H1 (cell line): ENCODE data around the gene ACADVL. TPM values are rescaled to one million over a fixed set of nuclear protein-coding genes. Genes with fewer than 3 reads are reported as not detected.

Experiments
- BRCA1 ChIP-seq: IDR thresholded peaks from 2 replicates; pipeline ENCODE4 v1.6.1; 2012; ENCODE audit warnings: low read depth, low read length, improper control_type of control experiment
- CBX5 ChIP-seq: fragments of 300-800, 300-1000 bp; sonication (generic); IDR thresholded peaks from 2 replicates; pipeline ENCODE4 v1.7.1; 2016; ENCODE audit warnings: antibody characterized with exemption, low read length, low read depth
- CREB1 ChIP-seq: IDR thresholded peaks from 2 replicates; pipeline ENCODE4 v1.6.1; 2012; ENCODE audit warnings: inconsistent platforms
- EZH2 ChIP-seq: fragments of 200-600 bp; sonication (generic); IDR thresholded peaks from 2 replicates; pipeline ENCODE4 v1.7.1; 2012; ENCODE audit warnings: low read depth, mild to moderate bottlenecking, moderate library complexity, low read length, inconsistent platforms; ENCODE audit not compliant: severe bottlenecking
- GTF2F1 ChIP-seq: IDR thresholded peaks from 2 replicates; pipeline ENCODE4 v1.6.1; 2012; ENCODE audit warnings: low read depth, low read length, improper control_type of control experiment, borderline replicate concordance
- POLR2A ChIP-seq, 2 experiments: IDR thresholded peaks; 1 replicate in 1 of 2; 2 replicates in 1 of 2; pipeline ENCODE4 v1.6.1; 2011; ENCODE audit warnings: low read depth in 2 of 2, low read length in 2 of 2, mild to moderate bottlenecking in 2 of 2; ENCODE audit errors: control extremely low read depth in 1 of 2
- RAD21 ChIP-seq, 2 experiments: IDR thresholded peaks in 1 of 2; conservative IDR thresholded peaks in 1 of 2; 2 replicates each; pipeline ENCODE4 v1.6.1; 2011; ENCODE audit warnings: low read depth in 2 of 2, low read length in 2 of 2, improper control_type of control experiment in 1 of 2, inconsistent platforms in 1 of 2, mild to moderate bottlenecking in 1 of 2, moderate library complexity in 1 of 2
- SP1 ChIP-seq: IDR thresholded peaks from 2 replicates; pipeline ENCODE4 v1.6.1; 2011; ENCODE audit warnings: low read depth, low read length
- SRF ChIP-seq: IDR thresholded peaks from 2 replicates; pipeline ENCODE4 v1.6.1; 2011; ENCODE audit warnings: mild to moderate bottlenecking, low read depth, low read length, moderate library complexity
- TAF7 ChIP-seq: optimal IDR thresholded peaks from 2 replicates; pipeline ENCODE3; 2011; ENCODE audit warnings: low read depth, mild to moderate bottlenecking, inconsistent platforms, low read length, moderate library complexity, borderline replicate concordance
- polyA plus RNA-seq, 7 experiments: library from polyadenylated mRNA; depleted of rRNA in 3 of 7; stranded (reverse) in 5 of 7; unstranded in 2 of 7; fragments of >200 nt in 5 of 7; fragments of 200-250 nt in 2 of 7; gene quantifications; 1 replicate in 5 of 7; 2 replicates in 1 of 7; 4 replicates in 1 of 7; pipeline versions ENCODE4 v1.2.1 to v1.2.3, GENCODE V29; 2011 to 2013; ENCODE audit warnings: missing spikeins in 2 of 7, mixed read lengths in 2 of 7
- total RNA-seq: library from RNA; stranded (reverse); fragmentation: NEBNext Ultra II Directional; extraction: Animal tissue kit (Norgen Biotek cat#: 25700); gene quantifications from 2 replicates; pipeline ENCODE4 v1.2.1, GENCODE V29; 2021
- TF ChIP-seq, protein P1 (sequence below): fragments of 300-600 bp; sonication (generic); IDR thresholded peaks from 2 replicates; pipeline ENCODE4 v1.7.1; 2012; ENCODE audit warnings: low read length, moderate library complexity, mild to moderate bottlenecking, inconsistent platforms; ENCODE audit not compliant: insufficient replicate concordance

The ACADVL gene
- total and polyA plus RNA-seq, 2 of the 8 experiments (the other 6 are each of a cell fraction or from before 2014, with no cell fraction given), result 181 to 231 TPM

DNA sequence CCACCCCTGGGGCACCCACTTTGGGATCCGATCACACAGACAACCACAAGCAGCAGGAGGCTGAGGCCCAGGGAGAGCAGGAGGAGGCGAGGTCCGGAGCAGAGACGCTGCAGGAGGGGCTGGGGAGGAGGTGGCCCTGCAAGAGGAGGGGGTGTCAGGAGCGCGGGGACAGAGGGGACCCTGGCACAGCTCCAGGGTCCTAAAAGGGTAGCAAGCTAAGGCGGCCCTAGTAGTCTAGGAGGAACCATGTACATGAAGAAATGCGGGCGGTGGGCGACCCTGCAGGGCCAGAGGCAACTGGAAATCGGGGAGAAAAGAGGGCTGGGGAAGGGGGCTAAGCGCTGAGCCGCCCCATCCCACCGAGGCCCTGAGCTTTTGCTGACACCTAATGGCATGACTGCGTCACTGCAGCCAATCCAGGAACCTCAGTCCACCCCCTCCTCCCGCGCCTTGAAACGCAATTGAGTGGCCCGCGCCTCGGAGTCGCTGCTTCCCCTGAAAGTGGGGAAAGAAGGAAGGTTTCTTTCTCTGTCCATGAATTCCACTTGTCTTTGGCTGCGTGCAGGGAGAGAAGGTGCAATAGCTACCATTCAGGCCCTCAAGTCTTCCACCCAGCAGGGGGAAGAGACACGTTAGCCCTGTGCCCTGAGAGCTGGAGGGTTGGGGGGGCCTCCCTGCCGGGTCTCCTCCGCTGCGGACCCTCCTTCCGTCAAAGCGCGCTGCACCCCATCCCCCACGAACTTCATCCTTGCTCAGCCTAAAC, 42.4 kb upstream of the ACADVL start (continued):
- TF ChIP-seq EZH2, result no peak
- no peak for TF ChIP-seq BRCA1
- no peak for TF ChIP-seq GTF2F1
- TF ChIP-seq RAD21 (IDR thresholded peaks at IDR 0.05 in 1 of 2, conservative IDR thresholded peaks at IDR 0.05 in 1 of 2; ENCODE audit: low read depth in 2 of 2, low read length in 2 of 2), result peak; percentile 84
- TF ChIP-seq POLR2A (IDR thresholded peaks at IDR 0.05; ENCODE audit: control extremely low read depth in 1 of 2, low read depth in 2 of 2, low read length in 2 of 2), result peak in 1 of 2 experiments; percentile 28; a peak in 1 of 3 replicates
- peak; percentile 82 for TF ChIP-seq CREB1
- TF ChIP-seq SP1, result no peak
- TF ChIP-seq, protein P1, sequence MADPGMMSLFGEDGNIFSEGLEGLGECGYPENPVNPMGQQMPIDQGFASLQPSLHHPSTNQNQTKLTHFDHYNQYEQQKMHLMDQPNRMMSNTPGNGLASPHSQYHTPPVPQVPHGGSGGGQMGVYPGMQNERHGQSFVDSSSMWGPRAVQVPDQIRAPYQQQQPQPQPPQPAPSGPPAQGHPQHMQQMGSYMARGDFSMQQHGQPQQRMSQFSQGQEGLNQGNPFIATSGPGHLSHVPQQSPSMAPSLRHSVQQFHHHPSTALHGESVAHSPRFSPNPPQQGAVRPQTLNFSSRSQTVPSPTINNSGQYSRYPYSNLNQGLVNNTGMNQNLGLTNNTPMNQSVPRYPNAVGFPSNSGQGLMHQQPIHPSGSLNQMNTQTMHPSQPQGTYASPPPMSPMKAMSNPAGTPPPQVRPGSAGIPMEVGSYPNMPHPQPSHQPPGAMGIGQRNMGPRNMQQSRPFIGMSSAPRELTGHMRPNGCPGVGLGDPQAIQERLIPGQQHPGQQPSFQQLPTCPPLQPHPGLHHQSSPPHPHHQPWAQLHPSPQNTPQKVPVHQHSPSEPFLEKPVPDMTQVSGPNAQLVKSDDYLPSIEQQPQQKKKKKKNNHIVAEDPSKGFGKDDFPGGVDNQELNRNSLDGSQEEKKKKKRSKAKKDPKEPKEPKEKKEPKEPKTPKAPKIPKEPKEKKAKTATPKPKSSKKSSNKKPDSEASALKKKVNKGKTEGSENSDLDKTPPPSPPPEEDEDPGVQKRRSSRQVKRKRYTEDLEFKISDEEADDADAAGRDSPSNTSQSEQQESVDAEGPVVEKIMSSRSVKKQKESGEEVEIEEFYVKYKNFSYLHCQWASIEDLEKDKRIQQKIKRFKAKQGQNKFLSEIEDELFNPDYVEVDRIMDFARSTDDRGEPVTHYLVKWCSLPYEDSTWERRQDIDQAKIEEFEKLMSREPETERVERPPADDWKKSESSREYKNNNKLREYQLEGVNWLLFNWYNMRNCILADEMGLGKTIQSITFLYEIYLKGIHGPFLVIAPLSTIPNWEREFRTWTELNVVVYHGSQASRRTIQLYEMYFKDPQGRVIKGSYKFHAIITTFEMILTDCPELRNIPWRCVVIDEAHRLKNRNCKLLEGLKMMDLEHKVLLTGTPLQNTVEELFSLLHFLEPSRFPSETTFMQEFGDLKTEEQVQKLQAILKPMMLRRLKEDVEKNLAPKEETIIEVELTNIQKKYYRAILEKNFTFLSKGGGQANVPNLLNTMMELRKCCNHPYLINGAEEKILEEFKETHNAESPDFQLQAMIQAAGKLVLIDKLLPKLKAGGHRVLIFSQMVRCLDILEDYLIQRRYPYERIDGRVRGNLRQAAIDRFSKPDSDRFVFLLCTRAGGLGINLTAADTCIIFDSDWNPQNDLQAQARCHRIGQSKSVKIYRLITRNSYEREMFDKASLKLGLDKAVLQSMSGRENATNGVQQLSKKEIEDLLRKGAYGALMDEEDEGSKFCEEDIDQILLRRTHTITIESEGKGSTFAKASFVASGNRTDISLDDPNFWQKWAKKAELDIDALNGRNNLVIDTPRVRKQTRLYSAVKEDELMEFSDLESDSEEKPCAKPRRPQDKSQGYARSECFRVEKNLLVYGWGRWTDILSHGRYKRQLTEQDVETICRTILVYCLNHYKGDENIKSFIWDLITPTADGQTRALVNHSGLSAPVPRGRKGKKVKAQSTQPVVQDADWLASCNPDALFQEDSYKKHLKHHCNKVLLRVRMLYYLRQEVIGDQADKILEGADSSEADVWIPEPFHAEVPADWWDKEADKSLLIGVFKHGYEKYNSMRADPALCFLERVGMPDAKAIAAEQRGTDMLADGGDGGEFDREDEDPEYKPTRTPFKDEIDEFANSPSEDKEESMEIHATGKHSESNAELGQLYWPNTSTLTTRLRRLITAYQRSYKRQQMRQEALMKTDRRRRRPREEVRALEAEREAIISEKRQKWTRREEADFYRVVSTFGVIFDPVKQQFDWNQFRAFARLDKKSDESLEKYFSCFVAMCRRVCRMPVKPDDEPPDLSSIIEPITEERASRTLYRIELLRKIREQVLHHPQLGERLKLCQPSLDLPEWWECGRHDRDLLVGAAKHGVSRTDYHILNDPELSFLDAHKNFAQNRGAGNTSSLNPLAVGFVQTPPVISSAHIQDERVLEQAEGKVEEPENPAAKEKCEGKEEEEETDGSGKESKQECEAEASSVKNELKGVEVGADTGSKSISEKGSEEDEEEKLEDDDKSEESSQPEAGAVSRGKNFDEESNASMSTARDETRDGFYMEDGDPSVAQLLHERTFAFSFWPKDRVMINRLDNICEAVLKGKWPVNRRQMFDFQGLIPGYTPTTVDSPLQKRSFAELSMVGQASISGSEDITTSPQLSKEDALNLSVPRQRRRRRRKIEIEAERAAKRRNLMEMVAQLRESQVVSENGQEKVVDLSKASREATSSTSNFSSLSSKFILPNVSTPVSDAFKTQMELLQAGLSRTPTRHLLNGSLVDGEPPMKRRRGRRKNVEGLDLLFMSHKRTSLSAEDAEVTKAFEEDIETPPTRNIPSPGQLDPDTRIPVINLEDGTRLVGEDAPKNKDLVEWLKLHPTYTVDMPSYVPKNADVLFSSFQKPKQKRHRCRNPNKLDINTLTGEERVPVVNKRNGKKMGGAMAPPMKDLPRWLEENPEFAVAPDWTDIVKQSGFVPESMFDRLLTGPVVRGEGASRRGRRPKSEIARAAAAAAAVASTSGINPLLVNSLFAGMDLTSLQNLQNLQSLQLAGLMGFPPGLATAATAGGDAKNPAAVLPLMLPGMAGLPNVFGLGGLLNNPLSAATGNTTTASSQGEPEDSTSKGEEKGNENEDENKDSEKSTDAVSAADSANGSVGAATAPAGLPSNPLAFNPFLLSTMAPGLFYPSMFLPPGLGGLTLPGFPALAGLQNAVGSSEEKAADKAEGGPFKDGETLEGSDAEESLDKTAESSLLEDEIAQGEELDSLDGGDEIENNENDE, result no peak
- no peak for TF ChIP-seq TAF7
- TF ChIP-seq CBX5, result no peak
- no peak for TF ChIP-seq SRF
